NCI-H2029 (cell line): ENCODE results near the gene NSL1.

ENCODE experiments used
- DNase-seq: peaks from one replicate; lab custom pipeline; 2025; lab: John Stamatoyannopoulos, UW

NSL1 gene

DNA sequence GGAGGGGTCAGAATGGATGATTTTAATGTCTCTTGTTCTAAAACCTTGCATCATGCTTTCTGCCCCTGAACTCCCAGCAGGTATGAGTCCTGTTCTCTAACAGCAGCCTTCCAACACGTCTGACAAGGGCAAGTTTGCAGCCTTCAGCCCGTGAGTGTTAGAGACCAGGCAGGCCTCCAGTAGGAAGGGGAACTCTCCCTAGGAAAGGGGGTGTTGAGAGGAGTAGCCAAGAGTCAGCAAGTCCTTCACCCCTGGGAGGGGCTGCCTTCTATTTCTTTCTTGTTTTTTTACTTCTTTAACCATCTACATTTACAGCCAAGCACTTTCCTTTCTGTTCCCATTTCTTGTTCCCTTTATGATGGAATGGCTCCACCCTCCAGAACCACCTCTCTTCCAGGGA lies 106.1 kb downstream of the NSL1 start:
- no peak for DNase-seq

DNA sequence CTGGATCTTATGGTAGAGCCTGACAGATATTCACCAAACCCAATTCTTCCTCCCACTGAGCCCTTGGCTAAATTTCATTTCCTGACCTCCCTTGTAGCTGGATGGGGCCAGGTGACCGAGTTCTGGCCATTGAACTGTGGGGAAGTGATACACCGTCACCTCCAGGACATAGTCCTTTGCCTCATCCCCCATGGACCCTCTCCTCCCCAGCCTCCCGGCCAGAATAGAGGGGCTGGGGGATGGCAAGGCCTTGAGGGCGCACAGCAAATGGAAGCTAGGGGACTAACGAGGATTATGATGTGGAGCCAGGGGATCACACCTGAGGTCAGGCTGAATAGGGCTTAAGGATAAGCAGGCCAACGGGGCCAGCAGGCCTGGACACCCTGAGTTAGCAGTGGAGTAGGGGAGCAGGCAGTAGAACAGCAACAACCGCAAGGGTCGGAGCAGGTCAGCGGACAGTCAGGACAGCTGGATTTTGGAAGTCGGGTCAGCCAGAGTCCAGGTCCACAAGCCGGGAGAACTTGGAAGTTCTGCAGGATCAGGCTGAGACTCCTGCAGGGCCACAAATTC lies 107.0 kb downstream of the NSL1 start:
- DNase-seq = no peak

DNA sequence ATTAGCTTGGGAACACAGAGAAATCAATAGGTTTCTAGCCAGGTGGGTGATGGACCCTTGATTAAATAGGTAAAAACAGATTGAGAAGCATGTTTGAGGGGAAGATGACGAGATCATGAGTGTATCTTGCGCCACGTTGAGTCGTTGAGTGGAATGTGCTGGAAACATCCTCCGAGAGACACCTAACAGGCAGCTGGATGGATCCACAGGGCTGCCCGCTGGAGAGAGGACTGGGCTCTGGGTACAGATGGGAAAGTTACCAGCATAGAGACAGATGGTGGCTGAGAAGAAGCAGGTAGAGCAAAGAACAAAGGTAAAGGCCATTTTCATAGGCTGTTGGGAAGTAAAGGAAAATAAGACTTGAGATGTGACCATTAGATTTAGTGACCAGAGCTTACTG lies 107.5 kb downstream of the NSL1 start:
- no peak for DNase-seq

DNA sequence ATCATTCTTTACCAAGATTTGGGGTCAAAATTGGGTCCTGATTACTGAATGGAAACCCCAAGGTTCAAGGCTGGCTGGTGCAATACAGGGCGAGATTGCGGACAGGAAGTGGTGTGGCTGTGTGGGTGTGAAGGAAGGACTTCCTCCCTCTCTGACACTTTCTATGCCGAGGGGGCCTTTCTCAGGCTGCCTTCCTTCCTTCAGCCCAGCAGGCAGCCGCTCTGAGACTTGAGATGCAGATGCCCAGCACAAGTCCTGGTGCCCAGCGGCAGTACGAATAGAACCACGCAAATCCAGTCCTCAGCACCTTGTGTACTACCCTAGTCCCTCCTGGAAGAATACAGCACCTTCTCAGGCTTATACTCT lies 108.2 kb downstream of the NSL1 start:
- DNase-seq = no peak

DNA sequence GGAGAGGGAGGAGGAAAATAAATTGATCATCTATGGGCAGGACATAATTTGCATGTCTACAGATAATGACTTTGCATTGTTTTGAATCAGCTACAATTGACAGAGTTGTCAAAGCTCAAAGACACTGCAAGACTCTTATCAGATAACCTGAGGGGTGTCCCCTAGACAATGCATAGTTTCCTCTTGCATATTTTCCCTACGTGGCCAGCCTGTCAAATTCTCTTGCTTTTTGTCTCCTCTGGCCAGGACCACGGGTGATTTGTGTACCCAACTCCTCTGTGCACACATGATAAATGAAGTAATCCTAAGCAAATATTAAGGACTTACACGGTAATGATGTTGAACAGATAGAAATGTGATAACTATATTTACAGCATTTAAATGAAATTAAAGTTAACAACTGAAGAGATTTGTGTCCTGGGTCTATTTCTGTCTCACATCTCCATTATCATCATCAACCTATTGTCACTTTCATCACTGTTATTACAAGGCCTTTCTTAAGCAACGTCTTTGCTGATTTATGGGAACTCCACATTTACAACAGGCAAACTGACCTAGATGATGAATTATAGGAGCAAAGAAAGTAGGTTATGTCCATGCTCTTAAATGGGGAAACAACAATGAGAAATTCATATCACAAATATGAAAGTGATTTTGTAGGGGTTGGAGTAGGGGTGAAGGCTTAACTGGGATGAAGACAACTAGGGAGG lies 110.7 kb downstream of the NSL1 start:
- no peak for DNase-seq

DNA sequence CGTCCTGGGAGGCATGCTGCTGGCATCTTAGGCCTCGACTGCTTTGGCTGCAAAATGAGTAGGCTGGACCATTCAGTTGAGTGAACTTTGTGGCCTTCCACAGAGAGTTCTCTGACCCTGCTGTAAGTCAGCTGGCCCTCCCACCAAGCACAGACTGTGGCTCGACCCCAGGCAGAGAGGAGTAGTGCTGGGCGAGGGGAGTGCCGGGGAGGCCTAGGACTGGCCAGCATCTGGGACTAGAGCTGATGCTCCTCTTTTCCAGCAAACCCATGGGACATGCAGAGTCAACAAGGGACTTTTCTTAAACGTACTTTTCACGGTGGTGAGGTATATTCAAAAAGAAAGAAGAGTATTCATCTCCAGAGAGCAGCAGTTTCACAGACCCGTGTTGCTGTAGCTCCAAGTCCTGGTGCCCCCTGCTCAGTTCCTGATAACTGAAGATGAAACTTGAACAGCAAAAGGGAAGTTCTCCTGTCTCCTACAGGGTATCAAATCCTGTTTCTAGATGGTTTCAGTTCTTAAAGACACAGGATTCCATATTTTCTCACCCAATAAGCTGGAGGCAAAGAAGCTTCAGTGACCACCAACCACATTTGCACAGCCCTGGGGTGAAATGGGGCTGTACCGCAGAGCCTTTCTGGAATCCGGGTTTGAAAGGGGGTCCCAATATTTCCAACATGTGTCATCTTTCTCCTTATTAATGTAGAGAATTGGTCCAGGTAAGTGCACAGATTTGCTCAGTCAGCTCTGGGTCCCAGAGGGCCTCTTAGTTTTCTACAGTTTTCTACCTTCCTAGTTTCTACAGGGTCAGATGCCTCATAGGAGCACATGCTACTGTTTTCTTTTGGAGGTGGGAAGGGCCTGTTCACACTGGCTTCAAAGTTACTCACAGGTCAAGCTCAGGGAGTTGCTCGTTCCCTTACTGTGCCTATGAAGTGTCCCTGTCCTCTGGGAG lies 112.8 kb downstream of the NSL1 start:
- no peak for DNase-seq

DNA sequence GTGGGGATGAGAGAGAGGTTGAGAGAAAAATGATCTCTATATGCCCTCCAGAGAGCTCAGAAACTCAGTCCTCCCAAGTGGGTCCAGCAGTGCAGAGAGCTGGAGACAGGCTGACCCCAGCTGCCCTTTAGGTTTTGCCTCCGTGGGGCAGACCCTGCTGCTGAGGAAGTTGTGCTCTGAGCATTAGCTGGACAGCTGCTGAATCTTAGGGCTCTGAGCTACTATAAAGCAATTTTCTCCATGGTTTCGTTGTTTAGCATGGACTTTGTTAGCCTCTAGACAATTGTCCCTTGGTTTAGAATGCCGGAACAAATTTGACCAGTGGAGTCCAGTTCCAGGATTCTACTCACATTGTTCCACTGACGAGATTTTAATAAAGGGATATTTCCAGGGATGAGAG lies 114.0 kb downstream of the NSL1 start:
- DNase-seq = no peak

DNA sequence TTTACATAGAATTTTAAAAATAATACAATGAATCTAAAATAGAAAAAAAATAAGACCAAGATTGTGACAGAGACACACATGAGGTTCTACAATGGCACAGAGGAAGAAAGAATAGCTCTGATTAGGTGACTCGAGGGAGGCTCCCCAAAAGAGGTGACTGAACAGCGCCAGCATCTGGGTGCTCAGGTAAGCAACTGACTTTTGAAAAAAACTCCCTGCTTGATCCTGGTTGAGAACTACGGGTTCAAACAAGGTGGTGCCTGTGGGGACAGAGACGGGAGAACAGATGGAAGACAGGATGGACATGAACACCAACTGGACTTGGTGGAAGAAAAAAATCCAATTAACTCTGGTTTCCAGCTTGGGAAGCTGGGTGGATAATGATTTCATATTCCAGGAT lies 114.4 kb downstream of the NSL1 start:
- DNase-seq = no peak
